Measurements from ENCODE around the gene SLC12A2. TPM values are rescaled to one million over a fixed set of nuclear protein-coding genes. Genes with fewer than 3 reads are reported as not detected.

SLC12A2 gene
- total and polyA plus RNA-seq, 8 donors = 2.1 to 575 (median 77.3) TPM

DNA sequence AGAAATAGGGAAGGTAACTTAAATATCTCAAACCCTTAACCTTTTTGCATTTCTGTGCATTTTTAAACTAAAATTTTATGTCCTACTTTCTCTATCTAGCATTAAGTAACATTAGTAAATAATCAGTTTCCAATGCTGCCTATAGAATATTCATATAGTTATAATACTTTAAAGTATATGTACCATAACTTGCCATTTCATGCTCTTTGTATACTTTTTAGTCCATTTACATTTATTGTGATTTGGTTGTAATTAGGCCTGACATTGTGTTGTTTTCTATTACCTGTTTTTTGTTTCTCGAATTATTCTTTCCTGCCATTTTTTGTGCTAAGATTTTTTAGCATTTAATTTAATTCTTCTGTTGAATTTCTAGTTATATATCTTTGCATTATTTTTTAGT lies 13.7 kb downstream of the SLC12A2 start:
- Histone ChIP-seq H3K9me3 (peaks cover 0 to 25% (median 10%) of the 10 kb centered on the region in 4 donors), H3K27ac (no peak overlapping the region), H3K4me1 (peaks cover 0 to 42% (median 23%) of the 10 kb centered on the region in 4 donors), H3K27me3 (no peaks in the 10 kb centered on the region), H3K4me3 (no peak overlapping the region), H3K36me3 (peaks cover 0 to 3% (median 0%) of the 10 kb centered on the region in 4 donors)
- intact Hi-C loops (cut with DNase I; ENCODE audit: low total_unique reads) = no loop called here
- DNase-seq = no peak
- WGBS, 5 donors = 45 to 100% (median 98%) methylated on average over 1 of the region's 1 CpG
- no peak for TF ChIP-seq POLR2AphosphoS5 (IDR thresholded peaks at IDR 0.05)
- TF ChIP-seq, protein P1, sequence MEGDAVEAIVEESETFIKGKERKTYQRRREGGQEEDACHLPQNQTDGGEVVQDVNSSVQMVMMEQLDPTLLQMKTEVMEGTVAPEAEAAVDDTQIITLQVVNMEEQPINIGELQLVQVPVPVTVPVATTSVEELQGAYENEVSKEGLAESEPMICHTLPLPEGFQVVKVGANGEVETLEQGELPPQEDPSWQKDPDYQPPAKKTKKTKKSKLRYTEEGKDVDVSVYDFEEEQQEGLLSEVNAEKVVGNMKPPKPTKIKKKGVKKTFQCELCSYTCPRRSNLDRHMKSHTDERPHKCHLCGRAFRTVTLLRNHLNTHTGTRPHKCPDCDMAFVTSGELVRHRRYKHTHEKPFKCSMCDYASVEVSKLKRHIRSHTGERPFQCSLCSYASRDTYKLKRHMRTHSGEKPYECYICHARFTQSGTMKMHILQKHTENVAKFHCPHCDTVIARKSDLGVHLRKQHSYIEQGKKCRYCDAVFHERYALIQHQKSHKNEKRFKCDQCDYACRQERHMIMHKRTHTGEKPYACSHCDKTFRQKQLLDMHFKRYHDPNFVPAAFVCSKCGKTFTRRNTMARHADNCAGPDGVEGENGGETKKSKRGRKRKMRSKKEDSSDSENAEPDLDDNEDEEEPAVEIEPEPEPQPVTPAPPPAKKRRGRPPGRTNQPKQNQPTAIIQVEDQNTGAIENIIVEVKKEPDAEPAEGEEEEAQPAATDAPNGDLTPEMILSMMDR (IDR thresholded peaks at IDR 0.05) = no peak
- TF ChIP-seq POLR2A (IDR thresholded peaks at IDR 0.05) = no peak
- no peak for TF ChIP-seq EP300 (IDR thresholded peaks at IDR 0.05)

- TF ChIP-seq POLR2AphosphoS5 (IDR thresholded peaks at IDR 0.05) (no peak), EP300 (IDR thresholded peaks at IDR 0.05) (no peak), POLR2A (IDR thresholded peaks at IDR 0.05) (no peak)
- TF ChIP-seq, protein P1 (IDR thresholded peaks at IDR 0.05) = no peak
- intact Hi-C loops (cut with DNase I; ENCODE audit: low total_unique reads) = no loop called here
- no peak overlapping the region for H3K4me3 ChIP-seq
- DNase-seq = no peak
- H3K9me3 ChIP-seq = peaks cover 0 to 25% (median 10%) of the 10 kb centered on the region in 4 donors
- peaks cover 0 to 38% (median 17%) of the 10 kb centered on the region in 4 donors for H3K4me1 ChIP-seq
- no peaks in the 10 kb centered on the region for H3K27me3 ChIP-seq
- H3K27ac ChIP-seq = no peak overlapping the region
- H3K36me3 ChIP-seq = peaks cover 0 to 3% (median 0%) of the 10 kb centered on the region in 4 donors
These were observed 14.2 kb downstream of the SLC12A2 start for GRCh38 chr5:128097781-128098180.

- intact Hi-C loops (cut with DNase I; ENCODE audit: low total_unique reads) = no loop called here
- TF ChIP-seq EP300 (IDR thresholded peaks at IDR 0.05) = no peak
- Histone ChIP-seq H3K36me3 (peaks cover 0 to 3% (median 0%) of the 10 kb centered on the region in 4 donors), H3K4me3 (no peak overlapping the region), H3K4me1 (peaks cover 0 to 39% (median 17%) of the 10 kb centered on the region in 4 donors), H3K9me3 (peaks cover 0 to 25% (median 10%) of the 10 kb centered on the region in 4 donors), H3K27ac (no peak overlapping the region), H3K27me3 (no peaks in the 10 kb centered on the region)
- no peak for DNase-seq
- WGBS, 5 donors = 63 to 73% (median 64%) methylated on average over 5 of the region's 5 CpGs
These were observed 16.4 kb downstream of the SLC12A2 start for GRCh38 chr5:128099944-128100343.

GRCh38 chr5:128100860-128101557 lies 17.4 kb downstream of the SLC12A2 start:
- WGBS, 5 donors = 43 to 64% (median 53%) methylated on average over 5 of the region's 5 CpGs

More at GRCh38 chr5:128100860-128101557, 17.4 kb downstream of the SLC12A2 start:
- no peak overlapping the region for H3K4me3 ChIP-seq
- H3K9me3 ChIP-seq = peaks cover 0 to 25% (median 10%) of the 10 kb centered on the region in 4 donors
- TF ChIP-seq EP300 (IDR thresholded peaks at IDR 0.05) (no peak), POLR2A (IDR thresholded peaks at IDR 0.05) (no peak), POLR2AphosphoS5 (IDR thresholded peaks at IDR 0.05) (no peak)
- TF ChIP-seq, protein P1 (IDR thresholded peaks at IDR 0.05) = no peak
- H3K27me3 ChIP-seq = no peaks in the 10 kb centered on the region
- H3K4me1 ChIP-seq = peaks cover 0 to 49% (median 24%) of the 10 kb centered on the region in 4 donors
- intact Hi-C loops (cut with DNase I; ENCODE audit: low total_unique reads) = no loop called here
- peaks cover 0 to 3% (median 0%) of the 10 kb centered on the region in 4 donors for H3K36me3 ChIP-seq
- no peak overlapping the region for H3K27ac ChIP-seq
- DNase-seq = no peak

Data from stomach (tissue), 9 donors.